ENCODE data around the gene MOB3B. TPM values are rescaled to one million over a fixed set of nuclear protein-coding genes. Genes with fewer than 3 reads are reported as not detected.

The MOB3B gene
- total and polyA plus RNA-seq, 7 experiments from 2014 or later: 0.07 to 1.8 (median 0.72) TPM; not detected in 1

DNA sequence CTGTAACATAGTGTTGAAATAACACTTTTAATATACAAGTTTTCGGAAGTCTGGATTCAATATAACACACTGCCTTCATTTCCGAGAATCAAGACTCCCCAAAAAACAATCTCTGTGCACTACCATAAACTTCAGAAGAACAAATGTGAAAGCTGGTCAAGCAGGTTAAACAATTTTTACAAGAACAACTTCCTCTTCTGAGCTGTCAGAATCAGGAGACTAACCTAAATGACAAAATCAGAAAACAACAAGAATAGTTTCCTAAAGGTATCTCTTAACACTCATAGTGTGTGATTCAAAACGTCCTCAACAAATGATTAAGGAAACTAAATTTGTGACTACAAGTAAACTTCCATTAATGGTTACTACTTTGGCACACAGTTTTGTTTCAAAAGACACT lies 32.1 kb upstream of the MOB3B start:
- Mint-ChIP-seq H3K36me3 (peaks cover 6 to 28% (median 19%) of the 10 kb centered on the region in 5 donors), H3K27me3 (no peaks in the 10 kb centered on the region), H3K4me1 (peaks cover 1 to 30% (median 24%) of the 10 kb centered on the region in 7 donors), H3K9me3 (no peaks in the 10 kb centered on the region), H3K27ac (no peak overlapping the region), H3K4me3 (no peak overlapping the region)
- peaks cover 0 to 4% of the 10 kb centered on the region in 2 donors for H3K4me1 ChIP-seq (ENCODE audit: control insufficient read depth in 2 of 2, insufficient read depth in 2 of 2, low read length in 2 of 2)
- no peak for ATAC-seq
- CTCF ChIA-PET: interaction anchor here (1.1 kb wide), 1 partner anchor 13 kb away, joined by 3 read pairs; no protein-coding TSS in a partner anchor
- no peak for DNase-seq
- peaks cover 0 to 36% (median 5%) of the 10 kb centered on the region in 3 experiments for H3K36me3 ChIP-seq (ENCODE audit: control insufficient read depth in 2 of 3, insufficient read depth in 3 of 3, low read length in 3 of 3)
- intact Hi-C loops (cut with micrococcal nuclease): loop anchor here in 1 of 2 donors (5.0 kb wide), 1 partner anchor 49 kb away; no protein-coding TSS in a partner anchor
- no peak overlapping the region for H3K27ac ChIP-seq (ENCODE audit: low read depth, low read length)
- POLR2A ChIA-PET: interaction anchor here (3.1 kb wide), 1 partner anchor 11 kb away, joined by 14 read pairs; the partner anchor contains the start of gene C9orf72
- no peaks in the 10 kb centered on the region for H3K27me3 ChIP-seq (ENCODE audit: control insufficient read depth in 2 of 2, insufficient read depth in 2 of 2, low read length in 2 of 2)
- no peaks in the 10 kb centered on the region for H3K9me3 ChIP-seq (ENCODE audit: control insufficient read depth in 2 of 3, low read length in 3 of 3)
- no peak overlapping the region for H3K4me3 ChIP-seq (ENCODE audit: low read length)

- Mint-ChIP-seq H3K4me3 (no peak overlapping the region), H3K9me3 (no peaks in the 10 kb centered on the region), H3K4me1 (peaks cover 1 to 23% (median 19%) of the 10 kb centered on the region in 7 donors), H3K36me3 (peaks cover 4 to 28% (median 15%) of the 10 kb centered on the region in 5 donors), H3K27ac (no peak overlapping the region), H3K27me3 (no peaks in the 10 kb centered on the region)
- Histone ChIP-seq H3K4me1 (ENCODE audit: control insufficient read depth in 2 of 2, insufficient read depth in 2 of 2, low read length in 2 of 2) (peaks cover 0 to 4% of the 10 kb centered on the region in 2 donors), H3K4me3 (ENCODE audit: low read length) (no peak overlapping the region), H3K27ac (ENCODE audit: low read depth, low read length) (no peak overlapping the region), H3K27me3 (ENCODE audit: control insufficient read depth in 2 of 2, insufficient read depth in 2 of 2, low read length in 2 of 2) (no peaks in the 10 kb centered on the region), H3K36me3 (ENCODE audit: control insufficient read depth in 2 of 3, insufficient read depth in 3 of 3, low read length in 3 of 3) (peaks cover 0 to 43% (median 10%) of the 10 kb centered on the region in 3 experiments), H3K9me3 (ENCODE audit: control insufficient read depth in 2 of 3, low read length in 3 of 3) (no peaks in the 10 kb centered on the region)
- intact Hi-C loops (cut with micrococcal nuclease): loop anchor here in 1 of 2 donors (5.0 kb wide), 1 partner anchor 48 kb away; no protein-coding TSS in a partner anchor
- ATAC-seq (no peak), DNase-seq (no peak)
- ChIA-PET POLR2A (interaction anchor here (3.1 kb wide), 1 partner anchor 13 kb away, joined by 14 read pairs; the partner anchor contains the start of gene C9orf72), CTCF (no interaction called here)
Measured at GRCh38 chr9:27560457-27560856, 30.8 kb upstream of the MOB3B start.

GRCh38 chr9:27558307-27558706 lies 28.7 kb upstream of the MOB3B start:
- no peak overlapping the region for H3K4me3 Mint-ChIP-seq
- ChIA-PET CTCF (no interaction called here), POLR2A (no interaction called here)
- no peaks in the 10 kb centered on the region for H3K4me1 ChIP-seq (ENCODE audit: control insufficient read depth in 2 of 2, insufficient read depth in 2 of 2, low read length in 2 of 2)
- DNase-seq (no peak), ATAC-seq (no peak)
- no peaks in the 10 kb centered on the region for H3K27me3 ChIP-seq (ENCODE audit: control insufficient read depth in 2 of 2, insufficient read depth in 2 of 2, low read length in 2 of 2)
- intact Hi-C loops (cut with micrococcal nuclease): loop anchor here in 1 of 2 donors (2.0 to 10.0 kb wide), 2 partner anchors 14 to 56 kb away; partner anchors contain the start of gene C9orf72
- no peak overlapping the region for H3K27ac Mint-ChIP-seq
- H3K27me3 Mint-ChIP-seq: no peaks in the 10 kb centered on the region
- peaks cover 0 to 4% (median 0%) of the 10 kb centered on the region in 7 donors for H3K4me1 Mint-ChIP-seq
- no peak overlapping the region for H3K4me3 ChIP-seq (ENCODE audit: low read length)
- H3K9me3 ChIP-seq (ENCODE audit: control insufficient read depth in 2 of 3, low read length in 3 of 3): no peaks in the 10 kb centered on the region
- H3K27ac ChIP-seq (ENCODE audit: low read depth, low read length): no peak overlapping the region
- H3K36me3 ChIP-seq (ENCODE audit: control insufficient read depth in 2 of 3, insufficient read depth in 3 of 3, low read length in 3 of 3): peaks cover 0 to 61% (median 10%) of the 10 kb centered on the region in 3 experiments
- H3K9me3 Mint-ChIP-seq: no peaks in the 10 kb centered on the region
- peaks cover 6 to 39% (median 24%) of the 10 kb centered on the region in 5 donors for H3K36me3 Mint-ChIP-seq

DNA sequence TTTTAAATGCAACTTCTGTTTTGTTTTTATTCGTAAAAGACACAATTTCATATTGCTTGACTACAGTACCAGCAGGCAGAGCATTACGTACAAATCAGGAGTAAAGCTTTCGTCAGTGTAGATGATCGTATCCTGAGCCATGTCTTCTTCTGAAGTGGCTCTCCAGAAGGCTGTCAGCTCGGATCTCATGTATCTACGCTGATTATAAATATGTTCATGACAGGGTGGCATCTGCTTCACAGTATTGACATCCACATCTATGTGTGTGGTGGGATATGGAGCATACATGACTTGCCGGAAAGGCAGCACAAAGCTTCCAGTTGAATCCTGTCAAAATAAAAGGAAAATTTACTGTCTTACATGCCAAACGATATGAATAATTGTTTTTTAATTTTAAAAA lies 26.9 kb upstream of the MOB3B start:
- Mint-ChIP-seq H3K36me3 (peaks cover 4 to 44% (median 28%) of the 10 kb centered on the region in 5 donors), H3K4me3 (no peak overlapping the region), H3K27ac (no peak overlapping the region), H3K27me3 (no peaks in the 10 kb centered on the region), H3K9me3 (no peaks in the 10 kb centered on the region), H3K4me1 (peaks cover 0 to 6% (median 0%) of the 10 kb centered on the region in 7 donors)
- intact Hi-C loops (cut with micrococcal nuclease): loop anchor here in 1 of 2 donors (10.0 kb wide), 1 partner anchor 58 kb away; no protein-coding TSS in a partner anchor
- DNase-seq: no peak
- Histone ChIP-seq H3K4me1 (ENCODE audit: control insufficient read depth in 2 of 2, insufficient read depth in 2 of 2, low read length in 2 of 2) (no peaks in the 10 kb centered on the region), H3K9me3 (ENCODE audit: control insufficient read depth in 2 of 3, low read length in 3 of 3) (no peaks in the 10 kb centered on the region), H3K27me3 (ENCODE audit: control insufficient read depth in 2 of 2, insufficient read depth in 2 of 2, low read length in 2 of 2) (no peaks in the 10 kb centered on the region), H3K36me3 (ENCODE audit: control insufficient read depth in 2 of 3, insufficient read depth in 3 of 3, low read length in 3 of 3) (peaks cover 9 to 59% (median 10%) of the 10 kb centered on the region in 3 experiments), H3K4me3 (ENCODE audit: low read length) (no peak overlapping the region), H3K27ac (ENCODE audit: low read depth, low read length) (no peak overlapping the region)
- ChIA-PET CTCF (no interaction called here), POLR2A (no interaction called here)
- ATAC-seq: no peak

- H3K9me3 ChIP-seq (ENCODE audit: control insufficient read depth in 2 of 3, low read length in 3 of 3): no peaks in the 10 kb centered on the region
- peaks cover 0 to 6% (median 0%) of the 10 kb centered on the region in 7 donors for H3K4me1 Mint-ChIP-seq
- H3K4me3 Mint-ChIP-seq: no peak overlapping the region
- intact Hi-C loops (cut with micrococcal nuclease): loop anchor here in 1 of 2 donors (10.0 kb wide), 1 partner anchor 60 kb away; no protein-coding TSS in a partner anchor
- peaks cover 4 to 44% (median 23%) of the 10 kb centered on the region in 5 donors for H3K36me3 Mint-ChIP-seq
- DNase-seq: no peak
- ChIA-PET POLR2A (interaction anchor here (0.6 kb wide), 1 partner anchor 221 kb away, joined by 3 read pairs; no protein-coding TSS in a partner anchor), CTCF (interaction anchor here (0.5 to 1.0 kb wide), 3 partner anchors 14 to 1624 kb away, joined by 3 to 4 read pairs (median 3); no protein-coding TSS in a partner anchor)
- H3K27me3 ChIP-seq (ENCODE audit: control insufficient read depth in 2 of 2, insufficient read depth in 2 of 2, low read length in 2 of 2): no peaks in the 10 kb centered on the region
- H3K9me3 Mint-ChIP-seq: no peaks in the 10 kb centered on the region
- no peak overlapping the region for H3K27ac ChIP-seq (ENCODE audit: low read depth, low read length)
- no peak overlapping the region for H3K27ac Mint-ChIP-seq
- H3K27me3 Mint-ChIP-seq: no peaks in the 10 kb centered on the region
- H3K36me3 ChIP-seq (ENCODE audit: control insufficient read depth in 2 of 3, insufficient read depth in 3 of 3, low read length in 3 of 3): peaks cover 9 to 56% (median 10%) of the 10 kb centered on the region in 3 experiments
- no peak overlapping the region for H3K4me3 ChIP-seq (ENCODE audit: low read length)
- no peaks in the 10 kb centered on the region for H3K4me1 ChIP-seq (ENCODE audit: control insufficient read depth in 2 of 2, insufficient read depth in 2 of 2, low read length in 2 of 2)
- ATAC-seq: no peak
Measured at GRCh38 chr9:27554712-27555111, 25.1 kb upstream of the MOB3B start.

DNA sequence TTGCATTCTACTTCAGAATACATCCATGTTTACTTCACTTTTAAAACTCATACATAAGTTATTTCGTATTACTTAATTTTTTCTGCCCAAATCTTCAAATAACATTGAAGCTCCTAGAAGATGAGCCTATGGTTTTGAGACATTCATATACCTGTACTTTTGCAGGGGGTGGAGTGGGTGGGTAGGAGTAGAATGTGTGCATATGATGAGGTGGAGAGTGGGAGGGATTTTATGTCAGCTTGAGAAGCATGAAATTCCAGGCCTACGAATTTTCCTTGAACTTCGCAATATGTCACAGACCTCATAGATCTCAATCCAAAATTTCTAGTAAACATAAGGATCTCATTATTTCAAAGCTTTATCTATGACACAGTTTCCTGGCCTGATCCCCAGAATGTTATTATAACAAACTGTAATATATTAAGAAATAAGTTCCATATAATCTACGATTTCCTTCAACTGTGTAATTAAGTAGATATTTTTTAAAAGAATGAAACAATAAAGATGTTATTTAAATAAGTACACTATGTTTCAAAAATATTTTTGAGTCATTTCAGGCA lies 19.7 kb upstream of the MOB3B start:
- intact Hi-C loops (cut with micrococcal nuclease): loop anchor here in 1 of 2 donors (2.0 kb wide), 1 partner anchor 516 kb away; no protein-coding TSS in a partner anchor
- H3K4me3 Mint-ChIP-seq: no peak overlapping the region
- no peaks in the 10 kb centered on the region for H3K9me3 Mint-ChIP-seq
- H3K27ac ChIP-seq (ENCODE audit: low read depth, low read length): no peak overlapping the region
- no peak overlapping the region for H3K4me3 ChIP-seq (ENCODE audit: low read length)
- ATAC-seq (no peak), DNase-seq (no peak)
- H3K36me3 ChIP-seq (ENCODE audit: control insufficient read depth in 2 of 3, insufficient read depth in 3 of 3, low read length in 3 of 3): peaks cover 0 to 19% (median 9%) of the 10 kb centered on the region in 3 experiments
- peaks cover 0 to 6% (median 0%) of the 10 kb centered on the region in 7 donors for H3K4me1 Mint-ChIP-seq
- H3K27ac Mint-ChIP-seq: no peak overlapping the region
- no peaks in the 10 kb centered on the region for H3K27me3 ChIP-seq (ENCODE audit: control insufficient read depth in 2 of 2, insufficient read depth in 2 of 2, low read length in 2 of 2)
- no peaks in the 10 kb centered on the region for H3K4me1 ChIP-seq (ENCODE audit: control insufficient read depth in 2 of 2, insufficient read depth in 2 of 2, low read length in 2 of 2)
- H3K27me3 Mint-ChIP-seq: no peaks in the 10 kb centered on the region
- POLR2A ChIA-PET: no interaction called here
- CTCF ChIA-PET: interaction anchor here (1.3 kb wide), 1 partner anchor 19 kb away, joined by 3 read pairs; no protein-coding TSS in a partner anchor
- peaks cover 4 to 41% (median 23%) of the 10 kb centered on the region in 5 donors for H3K36me3 Mint-ChIP-seq
- H3K9me3 ChIP-seq (ENCODE audit: control insufficient read depth in 2 of 3, low read length in 3 of 3): no peaks in the 10 kb centered on the region
